GM12878 (cell line): ENCODE measurements around the gene CACNA1E. TPM values are rescaled to one million over a fixed set of nuclear protein-coding genes. Genes with fewer than 3 reads are reported as not detected.

Experiments
- polyA plus RNA-seq, 11 experiments: library from polyadenylated mRNA; depleted of rRNA in 4 of 11; unstranded in 6 of 11; stranded (reverse) in 5 of 11; fragments of >200 nt; fragmentation: Nextera tagmentation in 4 of 11; fragmentation: Illumina TruSeq in 1 of 11; extraction: Ambion mirVana in 4 of 11; extraction: Trizol in 1 of 11; gene quantifications; 1 replicate in 1 of 11; 2 replicates in 10 of 11; pipeline versions ENCODE4 v1.2.1 to v1.2.3, GENCODE V29; 2011 to 2016; ENCODE audit warnings: inconsistent platforms in 2 of 11, missing spikeins in 2 of 11, low read depth in 1 of 11
- small RNA-seq: library from RNA; depleted of rRNA; stranded (forward); fragments of <200 nt; gene quantifications from one replicate; pipeline ENCODE3, GENCODE V24; 2014
- total RNA-seq, 4 experiments: library from RNA; depleted of rRNA in 3 of 4; stranded (reverse); fragments of >200 nt in 3 of 4; fragmentation: Illumina TruSeq in 1 of 4; extraction: Trizol in 1 of 4; gene quantifications; 2 replicates each; pipeline versions ENCODE4 v1.2.1 to v1.2.3, GENCODE V29; 2013 to 2021

The CACNA1E gene
- total and polyA plus RNA-seq, 10 of the 15 experiments (the other 5 are each of a cell fraction or from before 2014, with no cell fraction given): 0.57 to 22.0 (median 8.5) TPM

Small RNA genes within 50 kb of the gene (small RNA-seq; reads per million reads assigned to genes)
- not detected for gene RF00017
- not detected for gene RNA5SP70
